ENCODE results near the gene TARBP1. TPM values are rescaled to one million over a fixed set of nuclear protein-coding genes. Genes with fewer than 3 reads are reported as not detected.

TARBP1 gene
- 10 to 100 TPM; 34.8 to 36.4 TPM for total RNA-seq
- polyA plus RNA-seq, result 15.0 TPM

GRCh38 chr1:234478481-234479309, at the start of gene TARBP1:
Gene TARBP1 (minus strand): TSS chr1:234479179. CDS start chr1:234479103, 76 bp downstream.
- DNase-seq, result peak; percentile 44 to 84 (median 75)
- Histone ChIP-seq H3K27ac (ENCODE audit: low read depth, low read length) (peak within 1 kb of the TSS; percentile 68), H3K4me3 (ENCODE audit: low read length) (peak within 1 kb of the TSS; percentile 78), H3K4me1 (ENCODE audit: insufficient read depth, low read length) (peaks cover 30% of the 10 kb centered on the region), H3K27me3 (ENCODE audit: insufficient read depth, low read length, poor library complexity, severe bottlenecking) (no peaks in the 10 kb centered on the region), H3K36me3 (ENCODE audit: insufficient read depth, low read length) (no peaks in the 10 kb centered on the region), H3K9me3 (ENCODE audit: low read length) (no peaks in the 10 kb centered on the region)
- CTCF ChIA-PET, result interaction anchor here (0.9 to 1.5 kb wide), 4 partner anchors 8 to 16 kb away, joined by 3 to 5 read pairs (median 3); no protein-coding TSS in a partner anchor
- peaks cover 2 to 13% of the 10 kb centered on the region in 2 donors for H3K27me3 Mint-ChIP-seq
- H3K4me3 Mint-ChIP-seq, result peak within 1 kb of the TSS; percentile 87 to 99 (median 92)
- H3K4me1 Mint-ChIP-seq, result peaks cover 26 to 44% (median 40%) of the 10 kb centered on the region in 3 donors
- POLR2A ChIA-PET, result interaction anchor here (1.0 to 1.5 kb wide), 4 partner anchors 105 to 626 kb away, joined by 3 to 9 read pairs (median 6); partner anchors contain the start of genes COA6 and IRF2BP2
- H3K36me3 Mint-ChIP-seq, result no peaks in the 10 kb centered on the region
- no peaks in the 10 kb centered on the region for H3K9me3 Mint-ChIP-seq
- H3K27ac Mint-ChIP-seq, result peak within 1 kb of the TSS; percentile 48 to 96 (median 92)

DNA sequence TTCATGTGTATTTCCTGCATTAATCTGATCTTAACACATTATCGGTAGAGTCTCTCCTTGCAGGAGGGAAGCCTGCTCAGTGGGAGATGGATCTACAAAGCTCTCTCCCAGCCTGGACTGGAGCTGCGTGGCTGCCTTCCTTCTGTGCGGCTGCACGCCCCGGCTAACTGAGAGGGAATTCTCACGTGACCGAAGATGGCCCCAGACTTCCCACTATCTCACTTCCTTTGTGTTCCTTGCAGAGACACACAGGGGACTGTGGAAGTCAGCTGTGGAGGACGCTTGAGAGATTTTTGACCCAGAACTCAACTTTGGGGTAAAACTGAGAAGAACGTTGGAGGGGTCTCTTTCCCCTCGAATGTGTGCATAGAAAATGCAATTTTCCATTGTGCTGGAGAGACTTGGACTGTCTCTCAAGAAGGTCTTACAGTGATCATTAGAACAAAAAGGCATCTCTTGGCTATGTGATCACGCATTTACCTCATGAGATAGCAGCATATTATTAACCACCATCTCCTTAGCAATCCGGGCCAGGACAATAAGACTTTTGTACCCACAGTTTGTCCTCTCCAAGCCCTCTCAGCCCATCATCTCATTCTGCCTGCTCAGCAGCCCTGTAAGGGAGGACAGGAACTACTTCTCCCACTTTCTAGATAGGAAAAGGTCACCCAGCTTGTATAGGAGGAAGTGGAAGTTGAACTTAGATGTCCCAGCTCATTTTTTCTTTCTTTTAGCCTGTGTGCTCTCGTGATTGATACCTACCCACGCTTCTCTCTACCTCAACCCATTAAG, 49.3 kb upstream of the TARBP1 start:
- no peaks in the 10 kb centered on the region for H3K36me3 Mint-ChIP-seq
- H3K9me3 ChIP-seq (ENCODE audit: low read length), result no peaks in the 10 kb centered on the region
- ChIA-PET POLR2A (no interaction called here), CTCF (no interaction called here)
- H3K4me3 Mint-ChIP-seq, result no peak overlapping the region
- peaks cover 5% of the 10 kb centered on the region for H3K27me3 ChIP-seq (ENCODE audit: insufficient read depth, low read length, poor library complexity, severe bottlenecking)
- H3K4me1 ChIP-seq (ENCODE audit: insufficient read depth, low read length), result peaks cover 5% of the 10 kb centered on the region
- no peaks in the 10 kb centered on the region for H3K9me3 Mint-ChIP-seq
- H3K27ac Mint-ChIP-seq, result no peak overlapping the region
- no peak for DNase-seq
- peaks cover 13 to 41% of the 10 kb centered on the region in 2 donors for H3K27me3 Mint-ChIP-seq
- H3K4me3 ChIP-seq (ENCODE audit: low read length), result no peak overlapping the region
- H3K27ac ChIP-seq (ENCODE audit: low read depth, low read length), result no peak overlapping the region
- H3K36me3 ChIP-seq (ENCODE audit: insufficient read depth, low read length), result no peaks in the 10 kb centered on the region
- H3K4me1 Mint-ChIP-seq, result peaks cover 0 to 4% (median 1%) of the 10 kb centered on the region in 3 donors

- Histone ChIP-seq H3K9me3 (ENCODE audit: low read length) (no peaks in the 10 kb centered on the region), H3K4me1 (ENCODE audit: insufficient read depth, low read length) (peaks cover 14% of the 10 kb centered on the region), H3K27me3 (ENCODE audit: insufficient read depth, low read length, poor library complexity, severe bottlenecking) (peaks cover 5% of the 10 kb centered on the region), H3K36me3 (ENCODE audit: insufficient read depth, low read length) (no peaks in the 10 kb centered on the region), H3K4me3 (ENCODE audit: low read length) (no peak overlapping the region), H3K27ac (ENCODE audit: low read depth, low read length) (no peak overlapping the region)
- H3K36me3 Mint-ChIP-seq, result no peaks in the 10 kb centered on the region
- CTCF ChIA-PET, result no interaction called here
- no peak overlapping the region for H3K27ac Mint-ChIP-seq
- peaks cover 0 to 4% (median 1%) of the 10 kb centered on the region in 3 donors for H3K4me1 Mint-ChIP-seq
- POLR2A ChIA-PET, result no interaction called here
- no peak overlapping the region for H3K4me3 Mint-ChIP-seq
- no peaks in the 10 kb centered on the region for H3K9me3 Mint-ChIP-seq
- DNase-seq, result no peak
- H3K27me3 Mint-ChIP-seq, result peaks cover 13 to 41% of the 10 kb centered on the region in 2 donors
Observed at GRCh38 chr1:234527346-234527745, 48.4 kb upstream of the TARBP1 start.

GRCh38 chr1:234526922-234527321, 47.9 kb upstream of the TARBP1 start:
- Histone ChIP-seq H3K27ac (ENCODE audit: low read depth, low read length) (no peak overlapping the region), H3K36me3 (ENCODE audit: insufficient read depth, low read length) (no peaks in the 10 kb centered on the region), H3K4me3 (ENCODE audit: low read length) (no peak overlapping the region), H3K9me3 (ENCODE audit: low read length) (no peaks in the 10 kb centered on the region), H3K4me1 (ENCODE audit: insufficient read depth, low read length) (peaks cover 15% of the 10 kb centered on the region), H3K27me3 (ENCODE audit: insufficient read depth, low read length, poor library complexity, severe bottlenecking) (peaks cover 5% of the 10 kb centered on the region)
- CTCF ChIA-PET, result no interaction called here
- POLR2A ChIA-PET, result no interaction called here
- Mint-ChIP-seq H3K9me3 (no peaks in the 10 kb centered on the region), H3K27ac (no peak overlapping the region), H3K36me3 (no peaks in the 10 kb centered on the region), H3K4me3 (no peak overlapping the region), H3K27me3 (peaks cover 13 to 41% of the 10 kb centered on the region in 2 donors), H3K4me1 (peaks cover 0 to 4% (median 1%) of the 10 kb centered on the region in 3 donors)
- DNase-seq, result no peak

GRCh38 chr1:234525099-234525799, 46.3 kb upstream of the TARBP1 start:
- Mint-ChIP-seq H3K36me3 (no peaks in the 10 kb centered on the region), H3K9me3 (no peaks in the 10 kb centered on the region), H3K4me3 (no peak overlapping the region), H3K27me3 (peaks cover 14 to 41% of the 10 kb centered on the region in 2 donors), H3K27ac (peak overlapping the region in 1 of 8 donors; percentile 62), H3K4me1 (peaks cover 0 to 4% (median 1%) of the 10 kb centered on the region in 3 donors)
- H3K27ac ChIP-seq (ENCODE audit: low read depth, low read length), result no peak overlapping the region
- H3K27me3 ChIP-seq (ENCODE audit: insufficient read depth, low read length, poor library complexity, severe bottlenecking), result peaks cover 5% of the 10 kb centered on the region
- POLR2A ChIA-PET, result interaction anchor here (0.6 kb wide), 1 partner anchor 714 kb away, joined by 3 read pairs; no protein-coding TSS in a partner anchor
- H3K36me3 ChIP-seq (ENCODE audit: insufficient read depth, low read length), result no peaks in the 10 kb centered on the region
- CTCF ChIA-PET, result no interaction called here
- H3K9me3 ChIP-seq (ENCODE audit: low read length), result no peaks in the 10 kb centered on the region
- H3K4me3 ChIP-seq (ENCODE audit: low read length), result no peak overlapping the region
- no peak for DNase-seq
- H3K4me1 ChIP-seq (ENCODE audit: insufficient read depth, low read length), result peaks cover 15% of the 10 kb centered on the region

GRCh38 chr1:234521836-234522235, 42.9 kb upstream of the TARBP1 start:
- Mint-ChIP-seq H3K36me3 (no peaks in the 10 kb centered on the region), H3K9me3 (no peaks in the 10 kb centered on the region), H3K27me3 (peaks cover 11 to 19% of the 10 kb centered on the region in 2 donors), H3K4me3 (no peak overlapping the region), H3K4me1 (no peaks in the 10 kb centered on the region), H3K27ac (no peak overlapping the region)
- Histone ChIP-seq H3K9me3 (ENCODE audit: low read length) (no peaks in the 10 kb centered on the region), H3K4me3 (ENCODE audit: low read length) (no peak overlapping the region), H3K4me1 (ENCODE audit: insufficient read depth, low read length) (peaks cover 15% of the 10 kb centered on the region), H3K27me3 (ENCODE audit: insufficient read depth, low read length, poor library complexity, severe bottlenecking) (no peaks in the 10 kb centered on the region), H3K36me3 (ENCODE audit: insufficient read depth, low read length) (no peaks in the 10 kb centered on the region), H3K27ac (ENCODE audit: low read depth, low read length) (no peak overlapping the region)
- ChIA-PET CTCF (no interaction called here), POLR2A (no interaction called here)
- DNase-seq, result no peak

- H3K4me3 ChIP-seq (ENCODE audit: low read length), result no peak overlapping the region
- Mint-ChIP-seq H3K27ac (no peak overlapping the region), H3K27me3 (peaks cover 7 to 14% of the 10 kb centered on the region in 2 donors), H3K4me1 (no peaks in the 10 kb centered on the region), H3K9me3 (no peaks in the 10 kb centered on the region), H3K4me3 (no peak overlapping the region), H3K36me3 (no peaks in the 10 kb centered on the region)
- no peaks in the 10 kb centered on the region for H3K9me3 ChIP-seq (ENCODE audit: low read length)
- ChIA-PET POLR2A (no interaction called here), CTCF (no interaction called here)
- DNase-seq, result no peak
- no peaks in the 10 kb centered on the region for H3K27me3 ChIP-seq (ENCODE audit: insufficient read depth, low read length, poor library complexity, severe bottlenecking)
- no peak overlapping the region for H3K27ac ChIP-seq (ENCODE audit: low read depth, low read length)
- H3K36me3 ChIP-seq (ENCODE audit: insufficient read depth, low read length), result no peaks in the 10 kb centered on the region
- peaks cover 15% of the 10 kb centered on the region for H3K4me1 ChIP-seq (ENCODE audit: insufficient read depth, low read length)
Observed at GRCh38 chr1:234520908-234521817, 42.2 kb upstream of the TARBP1 start.
